CD4-positive, alpha-beta T cell treated with Interferon gamma for 1 hour (primary cell): ENCODE results near the gene SP9.

Experiments
- DNase-seq: peaks from one replicate; pipeline ENCODE4 v3.0.0-alpha.2; 2020

Gene SP9

DNA sequence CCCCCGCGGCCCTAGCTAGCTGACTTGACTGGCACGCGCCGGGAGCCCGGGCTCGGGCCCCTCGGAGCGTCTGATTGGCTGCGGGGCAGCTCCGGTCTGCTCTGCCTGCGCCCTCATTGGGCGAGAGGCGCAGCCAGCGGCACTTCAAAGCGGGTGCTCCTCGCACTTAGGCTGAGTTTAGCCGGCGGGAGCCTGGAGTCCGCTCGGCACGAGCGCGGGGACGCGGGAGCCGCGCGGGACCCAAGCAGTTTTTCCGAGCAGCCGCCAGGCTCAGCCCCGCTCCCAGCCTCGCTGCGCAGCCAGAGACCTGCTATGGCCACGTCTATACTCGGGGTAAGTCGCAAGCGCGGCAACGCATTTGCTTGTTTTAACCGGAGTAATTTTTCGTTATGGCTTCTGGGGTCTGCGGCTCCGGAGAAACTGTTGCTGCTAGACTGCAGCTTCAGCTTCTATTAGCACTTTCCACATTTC lies at the start of gene SP9:
Gene SP9, plus strand, starts transcription at position 174 of the 471 bp plus-strand sequence. Its CDS starts 139 bp downstream, at position 313.
- no peak for DNase-seq

DNA sequence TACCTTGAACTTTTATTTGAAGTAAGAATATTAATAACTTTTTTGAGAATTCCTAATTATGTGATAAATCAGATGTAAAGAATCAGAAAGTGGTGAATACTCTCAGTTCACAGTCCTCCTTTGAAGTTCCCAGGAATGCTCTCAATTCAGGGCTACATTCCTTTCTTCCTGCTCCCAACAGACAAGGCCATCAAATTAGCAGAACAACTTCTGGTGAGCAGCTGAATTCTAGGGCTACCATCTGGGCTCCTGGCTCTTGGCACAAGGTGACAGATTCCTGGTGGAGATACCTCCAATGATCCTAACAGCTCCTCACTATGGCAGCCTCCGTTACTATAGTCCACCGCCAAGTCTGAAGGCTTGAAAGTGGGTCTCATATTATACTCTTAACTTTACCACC lies 48.6 kb upstream of the SP9 start:
- no peak for DNase-seq

DNA sequence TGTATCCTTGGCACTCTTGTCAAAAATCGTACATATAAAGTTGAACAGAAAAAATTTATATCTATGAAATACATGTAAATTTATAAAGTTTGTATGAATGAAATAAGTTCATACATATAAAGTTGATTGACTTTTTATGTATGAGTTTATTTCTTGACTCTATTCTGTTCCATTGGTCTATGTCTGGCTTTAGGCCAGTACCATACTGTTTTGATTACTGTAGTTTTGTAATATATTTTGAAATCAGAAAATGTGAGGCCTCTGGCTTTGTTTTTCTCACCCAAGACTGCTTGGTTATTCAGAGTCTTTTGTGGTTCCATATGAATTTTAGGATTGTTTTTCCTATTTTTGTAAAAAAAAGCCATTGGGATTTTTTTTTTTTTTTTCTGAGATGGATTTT lies 41.8 kb upstream of the SP9 start:
- DNase-seq: no peak

DNA sequence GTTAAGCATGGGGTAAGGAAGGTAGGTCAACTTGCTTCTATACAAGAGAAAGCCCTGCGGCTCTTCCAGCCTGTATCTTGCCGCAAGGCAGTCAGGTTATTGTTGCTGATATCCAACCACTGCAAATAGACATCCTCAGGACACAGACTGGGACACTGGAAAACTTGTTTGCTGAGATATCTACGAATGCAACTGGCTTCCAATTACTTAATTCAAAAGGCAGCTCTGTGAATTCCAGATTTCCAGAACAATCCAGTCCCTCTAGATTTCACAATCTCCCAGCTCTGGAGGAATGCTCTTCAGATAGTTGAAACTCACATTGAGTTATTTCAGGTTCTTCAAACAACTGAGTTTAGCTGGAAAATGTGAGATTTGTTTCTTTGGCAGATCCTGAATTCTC lies 34.6 kb upstream of the SP9 start:
- DNase-seq: no peak

DNA sequence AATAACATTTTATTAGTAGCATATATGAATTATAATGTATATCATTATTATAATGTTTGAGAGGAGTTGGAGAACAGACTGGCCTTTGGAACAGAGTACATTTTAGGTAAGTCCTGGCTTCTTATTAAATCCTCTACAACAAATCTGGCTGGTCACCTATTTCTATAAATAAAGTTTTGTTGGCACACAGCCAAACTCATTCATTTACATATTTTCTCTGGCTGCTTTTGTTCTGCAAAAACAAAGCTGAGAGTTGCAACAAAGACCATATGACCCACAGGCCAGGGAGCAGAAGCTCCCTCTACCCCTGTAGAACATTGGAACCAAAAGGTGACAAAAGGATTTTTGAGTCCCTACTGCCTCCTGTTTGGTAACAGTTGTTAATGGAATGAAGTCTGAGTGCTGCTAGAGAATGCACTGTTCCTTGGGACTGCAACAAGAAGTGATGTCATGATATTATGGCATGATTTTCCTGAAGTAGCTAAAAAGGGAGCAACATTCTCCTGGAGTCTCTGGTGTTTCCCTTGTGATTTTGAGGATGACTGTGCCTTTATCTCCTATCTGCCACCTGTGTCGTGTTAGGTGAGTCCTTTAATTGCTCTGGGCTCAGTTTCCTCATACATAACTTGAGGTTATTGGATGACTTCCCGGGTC lies 22.0 kb upstream of the SP9 start:
- DNase-seq: no peak

DNA sequence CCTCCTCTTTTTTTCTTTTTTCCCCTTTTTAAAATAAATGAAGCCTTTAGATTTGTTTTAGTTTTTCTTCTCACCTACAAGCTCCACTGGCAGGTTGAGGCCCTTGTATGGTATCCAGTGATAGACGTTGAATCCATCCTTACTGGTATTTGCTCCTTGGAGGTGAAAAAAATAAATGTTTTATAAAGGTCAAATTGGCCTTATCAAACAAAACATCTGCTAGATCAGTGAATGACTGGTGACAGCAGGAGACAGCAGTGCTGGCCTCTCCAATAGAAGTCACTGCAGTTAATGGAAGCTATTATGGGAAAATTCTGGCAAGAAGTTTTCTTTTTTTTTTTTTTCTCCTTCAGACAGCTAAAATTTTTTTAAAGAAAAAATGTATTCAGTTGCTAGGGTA lies 12.6 kb upstream of the SP9 start:
- no peak for DNase-seq

DNA sequence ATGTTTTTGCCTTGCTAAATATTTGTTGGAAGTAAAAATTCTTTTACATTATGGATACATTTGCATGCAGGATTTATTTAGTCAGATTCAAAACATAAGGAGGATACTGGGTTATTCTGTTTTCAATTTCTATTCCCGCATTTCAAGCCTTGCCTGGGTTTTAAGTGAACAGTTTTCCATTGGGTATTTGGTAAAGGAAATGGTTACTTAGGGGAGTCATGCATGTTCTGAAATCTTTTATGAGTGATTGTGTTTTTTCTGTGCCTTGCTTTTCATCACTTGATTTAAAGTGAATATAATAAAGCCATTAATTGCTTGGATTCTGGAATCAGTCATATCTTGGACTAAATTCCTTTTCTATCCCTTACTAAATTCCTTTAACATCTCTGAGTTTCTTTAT lies 12.0 kb upstream of the SP9 start:
- no peak for DNase-seq

DNA sequence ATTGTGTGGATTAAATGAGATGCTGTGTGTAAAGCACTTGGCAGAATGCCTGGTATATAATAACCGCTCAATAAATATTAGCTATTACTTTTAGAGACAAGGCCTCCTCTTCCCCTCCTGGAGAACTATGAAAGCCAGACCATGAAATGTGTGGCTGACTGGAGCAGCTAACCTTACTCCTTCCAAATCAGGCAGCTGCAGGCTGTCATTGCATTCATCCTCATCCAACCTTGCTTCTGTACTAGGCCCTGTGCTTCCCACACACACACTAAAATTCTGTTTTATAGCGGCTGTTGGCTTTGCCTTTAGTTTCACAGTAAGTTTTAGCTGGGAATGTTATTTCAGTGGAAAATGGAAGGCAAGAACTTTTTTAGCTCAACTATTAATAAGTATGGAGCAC lies 10.2 kb upstream of the SP9 start:
- no peak for DNase-seq

DNA sequence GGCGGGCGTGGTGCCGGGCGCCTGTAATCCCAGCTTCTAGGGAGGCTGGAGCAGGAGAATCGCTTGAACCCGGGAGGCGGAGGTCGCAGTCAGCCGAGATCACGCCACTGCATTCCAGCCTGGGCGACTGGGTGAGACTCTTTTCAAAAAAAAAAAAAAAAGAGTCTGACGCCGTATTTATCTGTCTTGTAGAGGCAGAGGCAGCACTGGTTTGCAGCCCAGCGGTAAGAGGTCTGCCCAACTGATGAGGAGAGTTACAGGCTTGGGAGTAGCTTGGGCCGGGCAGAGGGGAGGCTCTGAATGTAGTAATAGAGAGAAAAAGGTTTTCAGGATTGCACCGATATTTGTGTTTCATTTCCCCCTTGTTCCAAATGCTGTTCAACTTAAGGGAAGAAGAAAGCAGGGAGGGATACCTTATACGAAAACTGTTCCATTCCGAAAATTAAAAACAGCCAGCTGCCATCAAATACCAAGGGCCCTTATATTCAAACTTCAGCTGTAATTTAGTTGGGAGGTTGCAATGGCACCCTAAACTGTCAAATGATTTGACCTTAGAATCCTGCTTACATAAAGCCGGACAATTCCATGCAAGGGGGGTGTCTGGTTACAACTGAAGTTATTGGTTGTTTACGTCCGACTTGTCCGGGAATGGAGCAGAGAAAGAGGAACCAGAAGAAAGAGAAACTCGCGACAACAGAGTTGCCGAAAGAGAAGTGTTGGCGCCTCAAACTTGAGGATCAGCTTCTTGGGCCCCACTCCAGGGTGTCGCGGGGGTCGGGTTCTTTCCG lies 9.2 kb upstream of the SP9 start:
- no peak for DNase-seq

DNA sequence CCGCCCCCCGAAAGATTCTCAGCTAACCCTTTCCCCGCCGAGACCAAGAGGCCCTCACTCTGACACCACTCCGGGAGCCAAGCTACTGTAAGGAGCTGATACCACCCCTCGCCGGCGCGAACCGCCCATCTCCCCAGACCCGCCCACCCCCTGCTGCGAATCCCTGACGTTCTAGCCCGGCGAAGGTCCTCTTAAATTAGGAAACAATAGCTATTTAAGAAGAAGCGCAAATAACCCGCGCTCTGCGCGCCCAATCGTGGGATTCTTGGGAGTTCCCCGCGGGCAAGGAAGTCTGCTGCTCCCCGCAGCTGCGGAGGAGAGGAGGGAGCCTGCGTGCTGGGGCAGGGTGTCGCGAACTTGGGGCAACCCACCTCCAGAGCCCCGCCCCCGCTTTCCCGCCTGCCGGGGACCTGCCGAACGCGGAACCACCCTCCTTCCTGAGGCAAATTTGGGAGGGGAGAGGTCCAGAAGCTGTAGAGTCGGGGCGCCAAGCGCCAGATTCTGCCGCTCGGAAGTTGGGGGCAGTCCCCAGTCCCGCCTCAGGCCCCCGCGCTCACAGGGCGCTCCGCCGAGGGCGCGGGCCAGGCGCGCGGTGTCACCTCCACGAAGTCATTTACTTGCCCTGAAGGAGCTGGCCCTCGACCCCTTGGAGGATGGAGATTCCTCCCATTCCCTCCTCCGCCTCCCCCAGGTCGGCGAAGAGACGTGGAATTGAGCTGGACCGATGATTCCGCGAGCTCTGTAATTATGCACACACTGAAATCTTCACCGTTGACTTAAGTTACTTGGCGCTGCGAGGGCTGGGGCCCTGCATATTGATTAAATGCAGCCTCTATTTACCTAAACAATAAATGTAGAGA lies 8.4 kb upstream of the SP9 start:
- DNase-seq: peak; percentile 23

DNA sequence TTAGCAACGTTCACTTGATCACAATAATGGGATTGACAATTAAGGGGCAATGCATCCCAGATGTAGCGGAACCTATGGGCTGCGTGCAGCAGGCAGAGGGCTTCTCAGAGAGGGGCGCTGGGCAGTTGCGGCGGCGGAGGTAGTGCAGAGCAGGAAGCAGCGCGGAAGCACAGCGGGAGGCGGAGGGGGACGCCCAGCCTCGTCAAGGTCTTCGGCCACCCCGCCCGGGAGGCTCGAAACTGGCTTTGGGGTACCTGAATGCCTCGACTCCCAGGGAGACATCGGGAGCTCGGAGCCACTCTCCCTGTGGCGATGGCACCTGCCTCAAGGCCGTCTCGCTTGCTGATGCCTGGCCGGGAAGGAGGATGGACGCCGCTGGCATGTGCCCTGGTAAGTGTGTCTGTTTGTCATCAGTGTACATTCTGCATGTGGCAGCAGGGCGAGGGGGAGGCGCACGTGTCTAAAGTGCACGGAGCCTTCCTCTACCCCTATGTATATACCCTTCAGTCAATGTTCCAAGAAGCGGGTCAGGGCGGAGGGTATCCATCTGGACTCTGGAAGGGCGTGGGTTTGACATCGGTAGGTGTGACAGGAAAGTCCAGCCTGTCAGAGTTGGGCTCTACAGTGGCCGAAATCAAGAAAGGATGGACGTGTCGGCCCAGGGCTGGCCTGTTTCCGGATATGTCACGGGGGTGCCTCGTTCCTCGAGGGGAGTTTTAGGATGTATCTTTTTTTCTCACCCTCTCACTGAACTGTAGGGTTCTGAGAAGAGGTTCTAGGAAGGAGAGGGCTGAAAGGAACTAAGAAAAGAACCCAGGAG lies 7.5 kb upstream of the SP9 start:
- DNase-seq: no peak

DNA sequence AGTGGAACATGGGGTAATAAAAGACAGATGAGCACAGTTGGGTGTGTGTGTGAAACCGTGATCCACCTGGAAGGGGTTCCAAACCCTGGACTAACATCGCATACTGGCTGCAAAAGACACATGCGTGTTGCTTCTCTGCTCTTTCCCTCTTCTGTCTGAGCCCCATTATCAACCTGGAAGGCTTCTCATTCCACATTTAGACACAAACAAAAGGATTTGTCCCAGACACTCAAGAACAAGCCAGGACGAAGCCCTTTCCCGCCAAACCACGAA lies 7.0 kb upstream of the SP9 start:
- no peak for DNase-seq

DNA sequence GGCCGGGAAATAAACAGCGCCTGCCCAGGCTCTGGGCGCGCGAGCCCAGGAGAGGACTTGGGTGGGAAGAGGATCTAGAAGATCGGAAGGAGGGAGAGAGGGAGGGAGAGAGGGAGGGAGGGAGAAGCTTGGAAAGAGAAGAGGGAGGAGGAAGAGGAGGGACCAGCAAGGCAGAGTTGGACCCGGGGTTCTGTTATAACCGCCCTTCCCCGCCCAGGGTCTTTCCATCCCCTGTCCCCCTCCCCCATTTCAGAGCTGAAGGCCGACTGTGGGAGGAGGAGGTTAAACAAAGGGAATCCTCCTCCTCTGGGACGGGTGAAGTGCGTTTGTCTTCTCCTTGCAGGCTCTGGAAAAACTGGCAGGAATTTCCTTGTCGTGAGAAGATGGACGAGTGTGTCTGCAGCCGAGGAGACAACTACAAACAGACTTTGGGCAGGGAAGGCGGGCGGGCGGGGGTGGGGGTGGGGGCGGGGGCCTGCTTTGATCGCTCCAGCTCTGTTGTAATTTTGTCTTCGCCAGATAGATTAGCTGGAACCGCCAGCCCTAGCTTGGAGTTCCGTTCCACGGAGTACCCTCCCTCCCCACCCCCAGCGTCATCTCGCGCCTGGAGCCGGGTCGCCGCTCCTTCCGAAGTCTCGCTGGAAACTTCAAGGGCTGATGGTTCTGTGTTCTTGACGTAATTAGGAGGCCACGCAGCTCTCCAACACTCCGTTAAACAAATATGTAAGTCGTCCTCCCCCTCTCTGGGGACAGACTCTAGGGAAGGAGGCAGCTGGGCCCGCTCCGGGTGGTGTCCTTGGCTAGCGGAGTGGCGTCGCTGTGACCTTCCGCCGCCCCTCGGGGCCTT lies 6.4 kb upstream of the SP9 start:
- DNase-seq: no peak

DNA sequence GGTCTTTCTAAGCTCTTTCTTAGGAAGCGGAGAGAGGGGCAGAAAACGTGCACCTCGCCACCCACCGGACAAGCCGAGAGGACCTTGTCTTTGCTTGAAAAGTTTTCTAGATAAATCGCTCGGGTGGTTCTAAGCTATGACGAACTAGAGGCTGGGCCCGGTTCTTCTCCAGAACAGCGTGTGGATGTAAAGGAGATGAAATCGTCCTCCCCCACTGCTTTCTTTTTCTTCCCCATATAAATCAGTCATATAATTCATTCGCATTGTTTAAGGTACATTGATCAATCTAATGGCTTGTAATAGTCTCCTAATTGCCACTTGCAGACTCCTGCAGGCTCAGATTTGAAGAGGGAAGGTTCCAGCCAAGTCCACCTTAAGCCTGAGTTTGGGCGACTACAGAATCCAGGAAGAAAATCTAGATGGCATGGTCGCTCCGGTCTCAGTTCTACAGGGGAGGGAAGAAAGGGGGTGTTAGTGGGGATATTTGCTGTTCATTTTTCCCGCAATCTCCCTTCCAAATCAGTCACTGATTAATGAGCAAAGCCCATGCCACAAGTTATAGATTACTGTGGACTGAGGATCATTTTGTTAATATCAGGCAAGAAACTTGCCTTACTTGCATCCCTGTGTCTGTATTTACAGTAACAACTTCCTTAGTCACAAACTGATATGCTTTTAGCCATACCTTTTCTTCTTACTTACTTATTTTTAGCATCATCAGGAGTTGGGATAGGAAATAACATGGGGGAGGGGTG lies 5.6 kb upstream of the SP9 start:
- DNase-seq: no peak

DNA sequence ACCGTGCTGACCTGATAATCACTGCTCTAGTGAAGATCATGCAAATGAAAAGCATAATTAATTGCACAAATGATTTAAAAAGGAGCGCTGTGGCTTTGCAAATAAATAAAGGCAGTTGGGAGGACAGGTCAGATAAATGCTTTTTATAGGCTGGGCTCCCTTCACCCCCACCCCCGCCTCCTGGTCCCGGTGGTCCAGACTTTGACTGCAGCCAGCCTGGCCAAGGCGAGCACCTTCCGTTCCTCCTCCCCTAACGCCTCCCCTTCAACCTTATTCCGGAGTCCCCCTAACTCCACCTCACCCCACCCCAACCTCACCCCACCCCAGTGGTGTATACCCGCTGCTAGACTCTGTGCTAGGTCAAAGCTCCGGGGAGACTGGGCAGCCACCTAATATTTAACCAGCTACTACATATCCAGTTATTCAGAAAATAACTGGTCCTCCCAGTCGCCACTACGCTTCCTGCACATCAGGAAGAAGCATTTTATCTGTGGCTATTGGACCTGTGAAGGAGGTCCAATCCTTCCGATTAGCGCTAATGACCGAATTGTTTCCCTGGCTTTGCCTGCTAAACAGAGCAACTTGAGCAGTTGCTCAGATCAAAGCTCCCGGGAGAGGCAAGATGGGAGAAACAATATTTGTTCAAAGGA lies 3.7 kb upstream of the SP9 start:
- no peak for DNase-seq

DNA sequence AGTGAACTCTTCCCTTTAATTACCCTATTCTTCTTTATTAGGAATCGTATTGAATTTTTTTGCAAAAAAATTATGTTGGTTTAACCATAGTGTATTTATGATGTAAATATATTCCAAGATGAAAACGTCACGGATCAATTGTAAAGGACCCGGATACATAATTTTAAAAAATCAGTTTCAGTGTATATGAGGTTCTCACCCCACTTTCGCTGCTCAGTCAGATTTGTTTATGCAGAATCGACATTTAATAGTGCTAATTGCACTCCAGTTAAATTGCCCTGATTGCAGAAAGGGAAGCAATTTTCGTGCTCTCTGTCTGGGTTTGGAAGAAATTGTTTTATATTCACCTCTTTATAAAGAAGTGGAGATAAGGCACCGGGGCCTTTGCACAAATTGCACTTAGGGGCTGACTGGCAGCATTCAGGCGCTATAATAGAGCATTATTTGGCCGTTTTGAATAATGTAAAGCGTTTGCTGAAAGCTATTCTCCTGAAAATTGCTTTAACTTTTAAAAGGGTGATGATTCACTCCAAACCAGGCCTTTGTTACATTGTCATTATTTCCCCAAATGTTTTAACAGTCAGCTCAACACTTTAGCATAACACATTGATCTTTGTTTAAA lies 3.0 kb upstream of the SP9 start:
- no peak for DNase-seq

DNA sequence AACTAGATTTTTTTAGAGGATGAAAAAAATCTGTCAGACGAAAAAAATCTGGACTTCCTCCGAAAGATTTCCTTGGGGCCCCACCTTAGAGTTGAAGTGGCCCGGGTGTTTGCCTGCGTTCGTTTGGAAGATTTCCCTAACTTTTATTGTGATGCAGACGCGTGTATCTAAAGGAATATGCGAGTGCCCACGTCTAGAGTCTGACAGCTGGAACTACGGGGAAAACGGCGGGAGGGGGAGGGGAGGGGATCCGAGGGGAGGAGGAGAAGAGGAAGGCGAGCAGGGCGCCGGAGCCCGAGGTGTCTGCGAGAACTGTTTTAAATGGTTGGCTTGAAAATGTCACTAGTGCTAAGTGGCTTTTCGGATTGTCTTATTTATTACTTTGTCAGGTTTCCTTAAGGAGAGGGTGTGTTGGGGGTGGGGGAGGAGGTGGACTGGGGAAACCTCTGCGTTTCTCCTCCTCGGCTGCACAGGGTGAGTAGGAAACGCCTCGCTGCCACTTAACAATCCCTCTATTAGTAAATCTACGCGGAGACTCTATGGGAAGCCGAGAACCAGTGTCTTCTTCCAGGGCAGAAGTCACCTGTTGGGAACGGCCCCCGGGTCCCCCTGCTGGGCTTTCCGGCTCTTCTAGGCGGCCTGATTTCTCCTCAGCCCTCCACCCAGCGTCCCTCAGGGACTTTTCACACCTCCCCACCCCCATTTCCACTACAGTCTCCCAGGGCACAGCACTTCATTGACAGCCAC lies 2.4 kb upstream of the SP9 start:
- DNase-seq: no peak

DNA sequence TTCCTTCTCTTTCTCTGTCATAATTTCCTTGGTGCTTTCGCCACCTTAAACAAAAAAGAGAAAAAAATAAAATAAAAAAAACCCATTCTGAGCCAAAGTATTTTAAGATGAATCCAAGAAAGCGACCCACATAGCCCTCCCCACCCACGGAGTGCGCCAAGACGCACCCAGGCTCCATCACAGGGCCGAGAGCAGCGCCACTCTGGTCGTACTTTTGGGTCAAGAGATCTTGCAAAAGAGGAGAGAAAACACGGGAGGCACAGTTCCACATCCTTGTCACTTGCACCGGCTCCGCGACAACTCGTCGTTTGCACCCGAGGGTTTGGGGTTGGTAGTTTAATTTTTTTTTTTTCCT lies 1.8 kb upstream of the SP9 start:
- DNase-seq: no peak
